ENCODE measurements around the gene SYT1. TPM values are rescaled to one million over a fixed set of nuclear protein-coding genes. Genes with fewer than 3 reads are reported as not detected.

Gene SYT1
- total and polyA plus RNA-seq, 2 of the 8 experiments (the other 6 are each of a cell fraction or from before 2014, with no cell fraction given): 11.0 to 34.6 TPM

DNA sequence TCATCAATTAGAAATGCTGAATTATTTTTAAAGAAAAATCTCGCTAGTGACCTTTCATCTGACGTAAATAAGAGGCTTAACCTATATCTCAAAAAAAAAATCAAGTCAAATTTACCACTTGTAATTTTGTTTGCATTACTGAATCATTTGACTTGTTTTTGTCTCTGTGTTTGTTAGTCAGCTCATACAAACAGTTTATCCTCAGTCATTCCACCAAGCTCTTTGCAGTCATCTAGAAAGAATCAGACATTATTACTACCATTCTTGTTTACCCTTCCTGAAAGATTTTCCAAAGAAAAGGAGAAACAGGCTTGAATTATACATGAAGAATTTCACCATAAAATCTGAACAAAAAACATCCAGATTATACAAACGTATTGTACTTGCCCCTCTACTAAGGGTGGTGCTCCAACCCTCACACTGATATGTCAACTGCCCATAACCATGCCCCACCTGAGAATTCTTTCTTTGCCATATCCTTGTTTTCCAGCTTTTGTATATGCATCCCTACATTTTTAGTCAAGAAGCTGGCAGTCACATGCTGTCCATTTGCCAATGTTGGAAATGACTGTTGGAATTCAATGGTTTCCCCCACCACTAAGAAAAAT is 569.0 kb downstream of the SYT1 start:
- FAIRE-seq: no peak
- Histone ChIP-seq H2BK5ac (ENCODE audit: low read depth, low read length) (no peak overlapping the region), H3K14ac (ENCODE audit: insufficient read length) (no peak overlapping the region), H3K36me3 (ENCODE audit: control insufficient read depth in 2 of 4, insufficient read depth in 4 of 4, low read length in 3 of 4) (no peaks in the 10 kb centered on the region), H3K56ac (replicated peaks; ENCODE audit: insufficient read length, low read depth, low read length) (no peak overlapping the region), H3K27me3 (replicated peaks in 1 of 4; ENCODE audit: control insufficient read depth in 3 of 4, extremely low read depth in 1 of 4, insufficient read depth in 3 of 4, low read length in 3 of 4) (no peaks in the 10 kb centered on the region), H2AK5ac (ENCODE audit: low read depth, low read length) (no peak overlapping the region), H3K9ac (replicated peaks in 1 of 4; ENCODE audit: extremely low read depth in 1 of 4, low read depth in 3 of 4, low read length in 3 of 4) (no peak overlapping the region), H3K79me1 (ENCODE audit: low read depth, low read length) (no peaks in the 10 kb centered on the region), H3K4me1 (replicated peaks in 1 of 4; ENCODE audit: control insufficient read depth in 3 of 4, insufficient read depth in 4 of 4, low read length in 3 of 4) (no peaks in the 10 kb centered on the region), H4K91ac (replicated peaks; ENCODE audit: insufficient read length, low read length) (no peak overlapping the region), H3K23me2 (ENCODE audit: low read depth, low read length) (no peaks in the 10 kb centered on the region), H2AFZ (ENCODE audit: low read length) (no peak overlapping the region), H4K8ac (ENCODE audit: extremely low read depth, insufficient read depth, low read length) (no peak overlapping the region), H3K4me3 (ENCODE audit: extremely low read depth in 1 of 4, insufficient read depth in 2 of 4, low read depth in 3 of 4, low read length in 4 of 4) (no peak overlapping the region), H3K23ac (ENCODE audit: insufficient read length) (no peak overlapping the region), H3K18ac (ENCODE audit: extremely low read depth, low read length) (no peak overlapping the region), H3K79me2 (ENCODE audit: control insufficient read depth in 1 of 2, insufficient read depth in 2 of 2, low read length in 2 of 2) (no peaks in the 10 kb centered on the region), H2BK20ac (ENCODE audit: low read length) (no peak overlapping the region), H2BK12ac (ENCODE audit: low read depth, low read length) (no peak overlapping the region), H3K9me3 (ENCODE audit: insufficient read depth in 2 of 2, low read depth in 1 of 2, low read length in 1 of 2) (no peaks in the 10 kb centered on the region), H3K4me2 (ENCODE audit: insufficient read depth in 1 of 2, low read depth in 2 of 2, low read length in 2 of 2) (no peak overlapping the region), H4K20me1 (replicated peaks in 1 of 2; ENCODE audit: control insufficient read depth in 1 of 2, insufficient read depth in 2 of 2, low read length in 2 of 2) (no peaks in the 10 kb centered on the region), H4K5ac (ENCODE audit: insufficient read length, low read depth, low read length) (no peak overlapping the region), H3K27ac (ENCODE audit: low read depth, low read length) (no peak overlapping the region), H3K4ac (replicated peaks; ENCODE audit: insufficient read length, low read depth, low read length) (no peak overlapping the region), H2BK15ac (ENCODE audit: low read length) (no peak overlapping the region), H2BK120ac (replicated peaks; ENCODE audit: low read depth, low read length) (no peak overlapping the region)
- WGBS, 2 experiments (ENCODE audit: extremely low coverage in 1 of 2, insufficient coverage in 1 of 2, insufficient read length in 1 of 2, insufficient replicate concordance in 2 of 2, low coverage in 1 of 2, low lambda C conversion rate in 2 of 2, missing lambda C conversion rate in 1 of 2): 87% methylated on average over 3 of the region's 3 CpGs; no CpG with 5 or more reads in 1 of the 2 experiments
- ChIA-PET CTCF (ENCODE audit: partially characterized antibody) (interaction anchor here (0.6 kb wide), 1 partner anchor 44 kb away, joined by 3 read pairs; no protein-coding TSS in a partner anchor), POLR2A (ENCODE audit: partially characterized antibody) (no interaction called here)
- no peak for TF ChIP-seq CREB1 (IDR thresholded peaks at IDR 0.05)
- TF ChIP-seq SAP30 (IDR thresholded peaks at IDR 0.05; ENCODE audit: insufficient read depth, insufficient replicate concordance, low read length): no peak
- TF ChIP-seq TBP (IDR thresholded peaks at IDR 0.05; ENCODE audit: low read depth, low read length): no peak
- no peak for TF ChIP-seq CHD1 (IDR thresholded peaks at IDR 0.05; ENCODE audit: low read depth, low read length)
- TF ChIP-seq PHF8 (conservative IDR thresholded peaks at IDR 0.05; ENCODE audit: low read depth, low read length): no peak
- TF ChIP-seq SP1 (IDR thresholded peaks at IDR 0.05; ENCODE audit: low read depth, low read length): no peak
- TF ChIP-seq KDM4A (IDR thresholded peaks at IDR 0.05; ENCODE audit: low read depth, low read length, severe bottlenecking): no peak
- no peak for TF ChIP-seq E2F6 (IDR thresholded peaks at IDR 0.05)
- no peak for DNase-seq (ENCODE audit: low read depth in 1 of 2, low spot score in 2 of 2)

Measured in H1 (cell line).